ENCODE data around the gene FRMD4B. TPM values are rescaled to one million over a fixed set of nuclear protein-coding genes. Genes with fewer than 3 reads are reported as not detected.
A peak's percentile ranks its signal among the peaks of the same experiment; 100 is the strongest.

FRMD4B gene
- total RNA-seq, 3 donors from 2014 or later: 26.0 to 29.4 (median 28.6) TPM

DNA sequence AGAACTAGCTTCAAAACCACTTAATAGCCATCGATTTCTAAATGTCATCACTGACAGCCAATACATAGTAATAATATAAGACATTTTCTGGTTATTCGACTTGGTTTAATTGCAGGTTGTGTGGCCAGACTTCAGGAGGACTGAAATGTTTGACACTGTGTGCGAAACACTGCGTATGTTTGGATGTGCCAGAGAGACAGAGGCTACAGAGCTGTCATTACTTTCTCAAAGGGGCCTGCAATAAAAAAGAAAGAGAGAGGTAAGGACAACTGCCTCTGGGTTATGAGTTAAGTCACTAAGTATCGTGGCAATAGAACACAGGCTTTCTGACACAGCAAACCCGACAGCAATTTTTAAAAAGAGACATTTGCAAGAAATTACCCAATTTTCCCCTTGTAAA, 264.4 kb downstream of the FRMD4B start:
- TF ChIP-seq, protein P1, sequence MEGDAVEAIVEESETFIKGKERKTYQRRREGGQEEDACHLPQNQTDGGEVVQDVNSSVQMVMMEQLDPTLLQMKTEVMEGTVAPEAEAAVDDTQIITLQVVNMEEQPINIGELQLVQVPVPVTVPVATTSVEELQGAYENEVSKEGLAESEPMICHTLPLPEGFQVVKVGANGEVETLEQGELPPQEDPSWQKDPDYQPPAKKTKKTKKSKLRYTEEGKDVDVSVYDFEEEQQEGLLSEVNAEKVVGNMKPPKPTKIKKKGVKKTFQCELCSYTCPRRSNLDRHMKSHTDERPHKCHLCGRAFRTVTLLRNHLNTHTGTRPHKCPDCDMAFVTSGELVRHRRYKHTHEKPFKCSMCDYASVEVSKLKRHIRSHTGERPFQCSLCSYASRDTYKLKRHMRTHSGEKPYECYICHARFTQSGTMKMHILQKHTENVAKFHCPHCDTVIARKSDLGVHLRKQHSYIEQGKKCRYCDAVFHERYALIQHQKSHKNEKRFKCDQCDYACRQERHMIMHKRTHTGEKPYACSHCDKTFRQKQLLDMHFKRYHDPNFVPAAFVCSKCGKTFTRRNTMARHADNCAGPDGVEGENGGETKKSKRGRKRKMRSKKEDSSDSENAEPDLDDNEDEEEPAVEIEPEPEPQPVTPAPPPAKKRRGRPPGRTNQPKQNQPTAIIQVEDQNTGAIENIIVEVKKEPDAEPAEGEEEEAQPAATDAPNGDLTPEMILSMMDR (IDR thresholded peaks at IDR 0.05): no peak
- ATAC-seq (no peak), DNase-seq (no peak)
- intact Hi-C loops (cut with DNase I, micrococcal nuclease): no loop called here
- Histone ChIP-seq H3K4me3 (no peak overlapping the region), H3K36me3 (ENCODE audit: low read depth) (no peaks in the 10 kb centered on the region), H3K4me1 (ENCODE audit: low read depth) (no peaks in the 10 kb centered on the region), H3K9me3 (no peaks in the 10 kb centered on the region)

DNA sequence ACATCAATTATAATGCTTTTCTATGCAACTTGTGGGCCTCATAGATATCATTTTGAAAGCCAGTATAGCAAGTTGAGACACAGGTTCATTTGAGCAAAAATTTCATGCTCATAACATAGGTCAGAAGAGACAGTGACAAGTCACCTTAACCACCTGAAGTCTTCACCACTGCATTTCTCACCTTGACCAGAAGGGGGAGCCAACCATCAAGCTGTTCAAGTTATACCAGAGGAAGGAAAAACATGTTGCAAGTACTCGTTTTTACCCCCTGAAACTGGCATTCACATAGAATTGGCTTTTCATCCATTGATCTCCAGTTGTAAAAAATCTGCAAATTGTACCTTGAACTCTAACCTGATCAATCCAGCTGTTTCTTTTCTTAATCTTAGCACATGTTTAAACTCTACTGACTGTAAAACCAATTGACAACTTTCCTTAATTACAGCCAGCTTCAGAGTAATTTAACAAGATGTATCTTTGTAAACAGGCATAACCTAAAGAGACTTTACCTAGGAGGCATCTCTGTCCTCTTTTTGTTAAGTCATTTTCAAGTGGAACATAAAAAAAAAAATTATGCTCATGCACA, 264.9 kb downstream of the FRMD4B start:
- intact Hi-C loops (cut with DNase I, micrococcal nuclease): no loop called here
- Histone ChIP-seq H3K4me3 (no peak overlapping the region), H3K4me1 (ENCODE audit: low read depth) (no peaks in the 10 kb centered on the region), H3K9me3 (no peaks in the 10 kb centered on the region), H3K36me3 (ENCODE audit: low read depth) (no peaks in the 10 kb centered on the region)
- ATAC-seq: peak; percentile 85
- DNase-seq: peak in 2 of 3 donors; percentile 38 to 89
- TF ChIP-seq, protein P1 (IDR thresholded peaks at IDR 0.05): peak; percentile 91

Measured in mucosa of descending colon (tissue), 3 donors.